CD4-positive, alpha-beta T cell treated with Interleukin-6 at 100 ng/mL for 8 hours (primary cell): ENCODE measurements around the gene TMCO4.
"Not testable (repeated sequence)": the region's sequence is repeated elsewhere in the genome, so short reads cannot be mapped to it uniquely, and the experiment has no call there.

Experiments
- DNase-seq: peaks from one replicate; pipeline ENCODE4 v3.0.0-alpha.2; 2020; ENCODE audit warnings: mixed read lengths, low spot score

TMCO4 gene

GRCh38 chr1:19799230-19800075, at the start of gene TMCO4:
TSS of gene TMCO4 (minus strand) at chr1:19799916. CDS start at chr1:19780758, 19,158 bp downstream.
- DNase-seq = peak; percentile 53

- not testable (repeated sequence) for DNase-seq
These were observed 49.6 kb upstream of the TMCO4 start for GRCh38 chr1:19849307-19849706.

GRCh38 chr1:19847334-19847733, 47.6 kb upstream of the TMCO4 start:
- not testable (repeated sequence) for DNase-seq

GRCh38 chr1:19846338-19846737, 46.6 kb upstream of the TMCO4 start:
- no peak for DNase-seq

- no peak for DNase-seq
These were observed 45.8 kb upstream of the TMCO4 start for GRCh38 chr1:19845555-19845954.

- DNase-seq = no peak
These were observed 45.2 kb upstream of the TMCO4 start for GRCh38 chr1:19844731-19845495.

GRCh38 chr1:19840228-19840627, 40.5 kb upstream of the TMCO4 start:
- no peak for DNase-seq

GRCh38 chr1:19837866-19838265, 38.1 kb upstream of the TMCO4 start:
- DNase-seq = no peak

- DNase-seq = no peak
These were observed 35.9 kb upstream of the TMCO4 start for GRCh38 chr1:19835578-19835977.

- DNase-seq = no peak
These were observed 31.7 kb upstream of the TMCO4 start for GRCh38 chr1:19831441-19831840.

- DNase-seq = no peak
These were observed 28.8 kb upstream of the TMCO4 start for GRCh38 chr1:19828546-19828945.

- no peak for DNase-seq
These were observed 25.6 kb upstream of the TMCO4 start for GRCh38 chr1:19825298-19825697.

- DNase-seq = no peak
These were observed 24.8 kb upstream of the TMCO4 start for GRCh38 chr1:19824541-19824940.

GRCh38 chr1:19824036-19824435, 24.3 kb upstream of the TMCO4 start:
- no peak for DNase-seq

- no peak for DNase-seq
These were observed 20.0 kb upstream of the TMCO4 start for GRCh38 chr1:19819701-19820100.

- no peak for DNase-seq
These were observed 18.6 kb upstream of the TMCO4 start for GRCh38 chr1:19818324-19818723.

GRCh38 chr1:19817160-19817559, 17.4 kb upstream of the TMCO4 start:
- DNase-seq = no peak

- DNase-seq = not testable (repeated sequence)
These were observed 17.0 kb upstream of the TMCO4 start for GRCh38 chr1:19816737-19817086.

GRCh38 chr1:19815801-19816736, 16.4 kb upstream of the TMCO4 start:
- DNase-seq = no peak

GRCh38 chr1:19814681-19815503, 15.2 kb upstream of the TMCO4 start, which contains the start of gene RNF186:
TSS of gene RNF186 (minus strand) at chr1:19815283. CDS start at chr1:19815101, 182 bp downstream.
- DNase-seq = no peak

- no peak for DNase-seq
These were observed 14.5 kb upstream of the TMCO4 start for GRCh38 chr1:19814244-19814661.
